Measurements from ENCODE around the gene SLC24A4.

Gene SLC24A4

GRCh38 chr14:92368001-92368400 lies 45.0 kb downstream of the SLC24A4 start:
- no peak for DNase-seq (ENCODE audit: low read depth)

DNA sequence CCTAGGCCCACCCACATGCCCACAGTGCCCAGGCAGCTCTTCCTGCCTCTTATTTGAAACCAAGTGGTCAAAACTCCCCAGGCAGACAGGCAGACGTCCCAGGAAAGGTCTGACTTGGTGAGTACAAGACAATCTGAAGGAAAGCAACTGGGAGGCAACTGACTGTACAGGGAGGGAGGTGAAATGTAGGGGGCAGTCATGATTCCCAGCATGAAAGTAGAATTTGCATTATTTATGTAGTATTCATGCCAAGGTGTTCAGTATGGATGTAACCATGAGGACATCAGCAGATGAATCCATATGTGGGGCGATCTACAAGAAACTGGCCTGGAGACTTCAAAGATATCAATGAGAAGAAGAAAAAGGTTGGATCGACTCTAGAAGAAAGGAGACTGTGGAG lies 46.1 kb downstream of the SLC24A4 start:
- DNase-seq (ENCODE audit: low read depth), result no peak

DNA sequence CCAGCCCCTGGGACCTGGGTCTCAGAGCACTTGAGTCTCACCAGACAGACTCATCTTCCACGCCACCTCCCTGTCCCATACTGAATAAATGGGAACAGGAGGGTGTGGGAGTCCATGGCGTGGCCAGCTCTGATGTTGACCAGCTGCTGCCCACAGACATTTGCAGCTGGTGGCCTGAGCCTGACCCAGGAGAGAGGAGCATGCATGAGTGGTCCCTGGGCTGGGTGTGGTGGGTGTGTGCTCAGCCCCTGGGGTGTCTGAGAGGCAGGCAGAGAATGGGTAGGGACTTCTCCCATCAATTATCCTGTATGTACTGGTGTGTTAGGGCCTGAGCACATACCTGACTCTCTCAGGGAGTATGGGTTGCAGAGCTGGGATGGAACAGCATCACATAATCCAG lies 49.3 kb downstream of the SLC24A4 start:
- DNase-seq (ENCODE audit: low read depth), result no peak

DNA sequence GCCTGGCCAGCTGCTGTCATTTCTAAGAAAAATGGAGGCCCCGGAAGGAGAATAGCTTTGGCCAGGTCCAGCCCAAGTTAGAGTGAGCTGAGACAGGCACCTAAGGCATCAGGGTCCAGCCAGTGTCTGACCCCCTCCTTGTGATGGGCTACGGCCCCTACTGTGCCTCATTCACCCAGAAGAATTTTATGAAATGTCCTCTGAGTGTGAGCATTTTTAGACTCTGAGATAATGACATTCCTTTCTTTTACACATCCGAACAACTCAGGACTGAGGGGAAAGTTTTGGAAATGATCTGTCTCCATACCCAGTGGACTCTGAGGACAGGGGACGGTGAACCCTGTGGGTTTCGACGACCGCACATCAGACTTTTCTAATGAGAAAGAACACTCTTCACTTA lies 50.4 kb downstream of the SLC24A4 start:
- no peak for DNase-seq (ENCODE audit: low read depth)

DNA sequence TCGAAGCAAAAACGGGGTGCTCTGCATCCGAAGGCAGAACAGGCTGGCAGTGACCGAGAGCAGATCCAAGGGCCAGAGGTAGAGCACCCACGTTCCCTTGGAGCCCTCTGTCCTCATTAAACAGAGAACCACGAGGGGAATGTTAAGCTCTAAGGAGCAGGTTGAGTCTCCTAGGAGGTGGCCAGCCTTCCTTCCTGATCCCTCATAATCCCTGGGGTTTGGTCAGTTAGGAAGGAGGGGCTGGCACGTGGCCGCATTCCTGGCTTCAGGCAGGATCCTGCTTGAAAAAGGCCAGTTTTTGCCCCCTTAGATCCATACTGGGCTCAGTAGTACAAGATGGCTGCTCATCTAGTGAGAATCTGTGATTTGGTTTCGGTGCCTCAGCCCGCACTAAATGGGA lies 57.2 kb downstream of the SLC24A4 start:
- no peak for DNase-seq (ENCODE audit: low read depth)

- DNase-seq (ENCODE audit: low read depth), result no peak
These were observed 57.6 kb downstream of the SLC24A4 start for GRCh38 chr14:92380582-92380981.

DNA sequence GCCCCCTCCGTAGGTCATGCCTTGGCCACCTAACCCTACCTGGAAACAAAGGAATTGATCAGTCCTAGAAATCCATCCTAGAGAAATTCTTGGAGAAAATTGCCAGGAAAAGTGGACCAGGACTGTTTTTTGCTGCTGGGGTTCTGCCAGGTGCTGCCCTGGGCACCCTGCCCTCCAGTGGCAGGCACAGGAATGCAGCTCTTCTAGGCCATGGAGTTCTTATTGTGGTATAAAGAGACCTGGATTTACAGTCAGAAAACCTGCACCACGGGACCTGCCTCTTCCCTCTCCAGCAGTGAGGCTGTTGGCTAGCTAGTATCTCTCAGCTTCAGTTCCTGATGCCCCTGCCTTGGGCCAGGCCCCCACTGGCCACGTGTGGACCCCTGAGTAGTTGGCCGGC lies 59.7 kb downstream of the SLC24A4 start:
- DNase-seq (ENCODE audit: low read depth), result no peak

DNA sequence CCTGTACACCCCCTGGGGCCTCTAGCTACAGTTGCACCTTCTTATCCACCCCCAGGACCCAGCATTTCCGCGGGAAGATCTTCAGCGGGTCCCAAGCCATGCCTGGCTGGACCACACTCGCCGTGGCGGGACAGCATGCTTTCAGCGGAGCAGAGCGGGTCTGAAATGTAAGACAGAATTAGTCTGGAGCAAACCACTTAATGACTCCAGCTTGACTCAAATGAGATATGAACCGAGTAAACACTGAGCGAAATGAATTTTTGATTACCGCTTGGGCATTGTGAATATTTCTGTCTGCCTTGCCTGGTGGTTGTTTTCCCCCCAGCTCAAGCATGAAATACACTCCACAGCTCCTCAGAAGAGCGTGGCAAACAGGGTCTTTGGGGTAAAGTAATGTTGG lies 60.8 kb downstream of the SLC24A4 start:
- no peak for DNase-seq (ENCODE audit: low read depth)

- no peak for DNase-seq (ENCODE audit: low read depth)
These were observed 61.6 kb downstream of the SLC24A4 start for GRCh38 chr14:92384461-92385133.

DNA sequence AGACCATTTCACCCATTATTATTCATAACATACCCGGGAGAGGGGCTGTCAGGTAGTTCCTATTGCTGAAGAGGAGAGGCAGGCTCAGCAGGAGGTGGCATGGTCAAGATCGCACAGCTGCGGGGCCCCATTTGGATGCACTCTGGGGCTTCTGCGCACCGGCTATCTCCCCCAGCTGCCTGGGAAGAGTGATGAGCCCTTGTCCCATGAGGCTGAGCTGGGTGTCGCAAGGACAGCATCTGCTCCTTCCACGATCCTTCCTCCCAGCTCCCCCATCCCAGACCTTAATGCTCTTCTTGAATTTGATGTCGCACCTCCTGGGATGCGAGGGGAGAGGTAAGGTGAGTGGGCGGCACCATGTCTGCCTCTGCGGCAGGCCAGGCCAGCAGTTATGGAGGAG lies 62.6 kb downstream of the SLC24A4 start:
- DNase-seq (ENCODE audit: low read depth), result no peak

DNA sequence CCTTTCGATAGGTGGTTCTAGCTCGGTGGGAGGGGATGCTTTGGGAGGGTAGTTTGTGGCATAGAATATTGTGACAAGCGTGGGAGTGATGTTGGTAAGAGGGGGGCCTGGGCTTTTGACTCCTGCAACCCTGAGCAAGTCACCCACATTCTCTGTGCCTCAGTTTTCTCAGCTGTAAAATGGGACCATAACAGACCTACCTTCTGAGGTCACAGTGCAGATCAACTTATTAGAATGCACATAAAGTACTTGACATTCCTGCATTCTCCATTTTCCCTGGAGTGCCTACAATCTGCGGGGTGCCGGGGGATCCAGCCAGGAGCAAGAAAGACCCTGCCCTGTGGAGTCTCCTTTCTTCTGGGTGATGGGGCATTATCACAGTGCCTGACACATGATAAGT lies 63.2 kb downstream of the SLC24A4 start:
- DNase-seq (ENCODE audit: low read depth), result no peak

GRCh38 chr14:92386637-92387036 lies 63.7 kb downstream of the SLC24A4 start:
- no peak for DNase-seq (ENCODE audit: low read depth)

DNA sequence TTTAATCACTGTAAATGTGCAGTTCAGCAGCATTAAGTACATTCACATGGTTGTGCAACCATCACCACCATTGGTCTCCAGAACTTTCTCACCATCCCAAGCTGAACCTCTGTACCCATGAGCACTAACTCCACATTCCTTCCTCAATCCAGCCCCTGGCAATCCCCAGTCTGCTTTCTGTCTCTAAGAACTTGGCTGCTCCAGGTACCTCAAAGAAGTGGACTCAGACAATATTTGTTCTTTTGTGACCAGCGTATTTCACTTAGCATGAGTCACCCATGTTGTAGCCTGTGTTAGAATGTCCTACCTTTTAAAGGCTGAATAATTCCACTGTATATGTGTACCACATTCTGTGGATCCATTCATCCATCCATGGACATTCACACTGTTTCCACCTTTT lies 64.6 kb downstream of the SLC24A4 start:
- no peak for DNase-seq (ENCODE audit: low read depth)

- no peak for DNase-seq (ENCODE audit: low read depth)
These were observed 66.7 kb downstream of the SLC24A4 start for GRCh38 chr14:92389598-92390158.

DNA sequence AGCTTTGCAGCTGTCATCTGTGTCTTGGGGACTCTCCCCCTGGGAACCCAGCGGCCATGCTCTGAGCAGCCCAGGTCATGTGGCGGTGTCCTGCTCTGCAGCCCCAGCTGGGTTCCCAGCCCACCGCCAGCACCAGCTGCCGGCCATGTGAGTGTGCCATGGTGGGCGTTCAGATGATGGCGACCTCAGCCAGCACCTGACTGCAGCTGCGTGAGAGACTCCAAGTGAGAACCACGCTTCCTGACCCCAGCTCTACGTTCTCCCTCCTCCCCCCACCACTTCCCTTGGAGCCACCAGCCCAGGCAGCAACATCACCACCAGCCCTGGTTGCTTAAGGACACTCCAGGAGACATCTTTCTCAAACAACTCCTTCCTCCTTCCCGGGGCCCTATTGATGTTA lies 68.8 kb downstream of the SLC24A4 start:
- no peak for DNase-seq (ENCODE audit: low read depth)

GRCh38 chr14:92392711-92393110 lies 69.7 kb downstream of the SLC24A4 start:
- DNase-seq (ENCODE audit: low read depth), result no peak

- no peak for DNase-seq (ENCODE audit: low read depth)
These were observed 74.4 kb downstream of the SLC24A4 start for GRCh38 chr14:92397150-92397952.

GRCh38 chr14:92397953-92398564 lies 75.1 kb downstream of the SLC24A4 start:
- no peak for DNase-seq (ENCODE audit: low read depth)

DNA sequence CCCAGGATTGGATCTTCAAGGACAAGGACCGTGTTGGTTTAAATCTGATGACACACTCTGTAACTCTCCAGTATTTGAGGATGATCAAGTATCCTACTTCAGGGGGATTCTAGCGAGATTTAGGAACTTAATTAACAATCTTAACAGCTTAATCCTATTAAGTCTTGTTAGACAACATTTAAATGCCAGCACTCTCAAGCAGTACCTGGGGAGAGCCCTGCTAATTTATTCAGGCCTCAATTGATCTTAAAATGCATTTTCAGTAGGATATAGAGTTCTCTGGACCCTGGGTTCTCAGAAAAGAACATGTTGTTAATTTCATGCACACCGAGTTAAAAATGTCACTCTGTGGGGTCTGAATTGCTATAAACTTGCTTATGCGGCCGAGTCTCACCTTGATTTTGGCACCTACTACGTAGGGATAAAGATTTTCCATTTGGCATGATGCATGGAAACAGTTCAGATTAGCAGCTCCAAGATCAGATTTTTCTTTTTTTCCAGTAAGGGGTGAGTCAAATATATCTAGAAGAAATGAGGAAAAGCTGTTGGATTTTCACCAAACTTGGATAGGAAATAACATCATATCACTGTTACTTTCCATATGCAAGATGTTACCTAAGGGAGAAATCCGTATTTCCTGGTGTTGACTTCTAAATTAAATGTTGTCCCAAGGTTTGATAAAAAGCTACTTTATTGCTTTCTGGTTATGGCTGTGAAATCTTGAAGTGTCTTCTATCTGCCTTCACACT lies 76.1 kb downstream of the SLC24A4 start:
- DNase-seq (ENCODE audit: low read depth), result no peak

DNA sequence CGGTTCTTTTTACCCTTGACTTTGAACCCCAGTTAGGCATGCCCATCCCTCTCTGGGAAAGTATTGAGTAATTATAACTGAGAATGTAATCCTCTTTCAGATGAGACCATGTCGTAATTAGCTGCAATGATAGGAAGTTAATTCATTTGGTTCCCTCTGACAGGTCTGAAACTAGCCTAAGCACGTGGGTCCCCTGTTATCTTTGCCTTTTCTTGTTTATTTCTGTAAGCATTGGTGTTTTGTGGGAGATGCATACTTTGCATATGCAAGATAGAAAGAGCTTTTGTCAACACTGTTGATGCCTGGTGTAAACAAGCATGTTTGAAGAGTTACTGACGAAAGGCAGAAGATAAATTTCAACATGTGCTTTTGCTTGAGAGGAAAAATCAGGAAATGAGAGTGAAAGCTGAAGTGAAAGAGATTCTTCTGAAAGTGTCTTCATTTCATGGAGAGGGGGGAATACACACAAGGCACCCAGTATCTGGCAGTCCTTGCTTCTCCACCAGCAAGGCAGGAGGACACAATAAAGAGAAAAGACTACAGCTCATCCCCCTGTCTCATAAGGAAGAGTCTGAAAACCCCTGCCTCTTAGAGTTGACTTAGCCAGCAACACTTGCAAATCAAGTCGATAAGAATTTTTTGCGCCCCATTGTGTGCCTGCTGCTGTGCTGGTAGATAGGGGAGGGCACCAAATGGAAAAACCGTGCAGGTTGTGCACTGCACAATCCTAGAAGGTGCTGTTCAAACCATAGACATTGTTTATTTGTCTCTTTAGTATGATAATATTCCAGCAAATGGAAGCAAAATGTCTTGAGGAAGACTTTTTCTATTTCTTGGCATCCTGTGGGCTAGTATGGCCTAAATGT lies 77.8 kb downstream of the SLC24A4 start:
- no peak for DNase-seq (ENCODE audit: low read depth)

DNA sequence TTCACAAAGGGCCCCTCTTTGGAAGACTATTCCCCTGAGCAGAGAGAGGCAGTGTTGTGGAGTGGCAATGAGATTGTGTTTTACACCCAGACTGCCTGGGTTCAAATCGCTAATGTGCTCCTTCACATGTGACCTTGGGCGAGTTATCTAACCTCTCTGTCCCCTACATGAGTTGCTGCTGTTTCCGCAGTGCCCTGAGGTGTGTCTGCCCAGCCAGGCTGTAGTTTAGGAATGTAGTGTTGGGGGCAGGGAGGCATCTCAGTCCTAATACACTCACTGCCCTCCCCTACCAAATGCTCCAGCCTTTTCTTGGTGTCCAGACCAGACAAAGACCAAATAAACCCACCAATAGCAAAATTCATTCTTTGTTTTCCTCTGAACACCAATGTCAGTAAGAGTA lies 78.6 kb downstream of the SLC24A4 start:
- no peak for DNase-seq (ENCODE audit: low read depth)

Measured in T follicular helper cell (primary cell).